Nucleus accumbens (tissue), 56 donors: ENCODE measurements around the gene BARD1.
A peak's percentile ranks its signal among the peaks of the same experiment; 100 is the strongest.
"Not testable (repeated sequence)": the region's sequence is repeated elsewhere in the genome, so short reads cannot be mapped to it uniquely, and the experiment has no call there.

ENCODE experiments used
- DNase-seq, 56 donors: peaks; one replicate each; lab custom pipeline; 2025; lab: John Stamatoyannopoulos, UW

Gene BARD1

GRCh38 chr2:214808981-214809750 lies at the start of gene BARD1:
Gene BARD1, minus strand, starts transcription at chr2:214809683. Its CDS starts 114 bp downstream, at chr2:214809569.
- DNase-seq: peak in 39 of 56 donors; percentile 7 to 91 (median 36)

- DNase-seq: no peak
Observed at GRCh38 chr2:214856137-214856536, 46.7 kb upstream of the BARD1 start.

GRCh38 chr2:214853906-214854305 lies 44.4 kb upstream of the BARD1 start:
- DNase-seq: no peak

- no peak for DNase-seq
Observed at GRCh38 chr2:214843823-214844222, 34.3 kb upstream of the BARD1 start.

- DNase-seq: no peak
Observed at GRCh38 chr2:214839464-214839863, 30.0 kb upstream of the BARD1 start.

- no peak for DNase-seq
Observed at GRCh38 chr2:214837466-214837865, 28.0 kb upstream of the BARD1 start.

GRCh38 chr2:214836568-214836967 lies 27.1 kb upstream of the BARD1 start:
- no peak for DNase-seq

GRCh38 chr2:214830794-214831346 lies 21.4 kb upstream of the BARD1 start:
- peak in 1 of 56 donors; percentile 1 for DNase-seq

GRCh38 chr2:214816008-214816533 lies 6.6 kb upstream of the BARD1 start:
- DNase-seq: no peak

GRCh38 chr2:214810671-214811070 lies 1.2 kb upstream of the BARD1 start:
- peak in 2 of 56 donors; percentile 2 to 3 for DNase-seq

- peak; percentile 65 to 99 (median 93) for DNase-seq
Observed at GRCh38 chr2:214809751-214810564, 475 bp upstream of the BARD1 start.

- DNase-seq: no peak
Observed at GRCh38 chr2:214807653-214808052, 1.8 kb downstream of the BARD1 start.

GRCh38 chr2:214801768-214802397 lies 7.6 kb downstream of the BARD1 start:
- DNase-seq: no peak

- DNase-seq: no peak
Observed at GRCh38 chr2:214801068-214801467, 8.4 kb downstream of the BARD1 start.

GRCh38 chr2:214800180-214800579 lies 9.3 kb downstream of the BARD1 start:
- no peak for DNase-seq

GRCh38 chr2:214796911-214797310 lies 12.6 kb downstream of the BARD1 start:
- no peak for DNase-seq

GRCh38 chr2:214783181-214783580 lies 26.3 kb downstream of the BARD1 start:
- not testable (repeated sequence) for DNase-seq

GRCh38 chr2:214782671-214783070 lies 26.8 kb downstream of the BARD1 start:
- no peak for DNase-seq

GRCh38 chr2:214781226-214781625 lies 28.3 kb downstream of the BARD1 start:
- DNase-seq: no peak

- no peak for DNase-seq
Observed at GRCh38 chr2:214775971-214776370, 33.5 kb downstream of the BARD1 start.

- DNase-seq: no peak
Observed at GRCh38 chr2:214774108-214774507, 35.4 kb downstream of the BARD1 start.
